Prostate gland (tissue), 2 donors: ENCODE results near the gene SGSM2. TPM values are rescaled to one million over a fixed set of nuclear protein-coding genes. Genes with fewer than 3 reads are reported as not detected.

ENCODE experiments used
- DNase-seq: peaks from one replicate; pipeline ENCODE4 v3.0.0-alpha.2; 2019; ENCODE audit warnings: low spot score
- H3K27ac ChIP-seq, 2 donors: fragments of 200-600 bp; sonication (generic); 2 replicates each; pipeline ENCODE4 v1.5.1; 2017 to 2019
- H3K27me3 ChIP-seq: fragments of 200-600 bp; sonication (generic); replicated peaks from 2 replicates; pipeline ENCODE4 v1.5.1; 2019; ENCODE audit not compliant: insufficient read depth
- H3K36me3 ChIP-seq, 2 donors: fragments of 200-600 bp; sonication (generic); 1 replicate in 1 of 2; 2 replicates in 1 of 2; pipeline versions ENCODE4 v1.5.1 to v1.8.1; 2017 to 2019
- H3K4me1 ChIP-seq: fragments of 200-600 bp; sonication (generic); replicated peaks from 2 replicates; pipeline ENCODE4 v1.5.1; 2019
- H3K4me3 ChIP-seq, 2 donors: fragments of 200-600 bp; sonication (generic); 2 replicates each; pipeline ENCODE4 v1.5.1; 2017 to 2019
- H3K9me3 ChIP-seq: fragments of 200-600 bp; sonication (generic); 2 replicates; pipeline ENCODE4 v1.5.1; 2017
- POLR2A ChIP-seq: fragments of 450-650 bp; IDR thresholded peaks from one replicate; pipeline ENCODE4 v1.6.1; 2016; ENCODE audit warnings: antibody characterized with exemption, mild to moderate bottlenecking
- POLR2AphosphoS5 ChIP-seq: sonication (generic); formaldehyde crosslinking; IDR thresholded peaks from one replicate; pipeline ENCODE4 v1.6.1; 2017; ENCODE audit warnings: antibody characterized with exemption
- WGBS: methylation state at CpG from one replicate; pipeline ENCODE4 v1.1.5; 2018; 5-methylcytosine and 5-hydroxymethylcytosine counted together
- intact Hi-C: fragments of 100-400 bp; cut with DNase I; formaldehyde crosslinking; loops from one replicate; pipeline ENCODE4 v1.14.2; 2022
- total RNA-seq, 2 donors: library from RNA; depleted of rRNA; stranded (reverse); fragments of >200 nt; gene quantifications; one replicate each; pipeline ENCODE4 v1.1.0, GENCODE V29; 2016
- TF ChIP-seq, protein P1 (sequence below), 4 experiments: fragments of 200-600 bp in 2 of 4; fragments of 450-650 bp in 2 of 4; sonication (generic) in 2 of 4; IDR thresholded peaks; 1 replicate in 3 of 4; 2 replicates in 1 of 4; pipeline ENCODE4 v1.5.1; 2016 to 2019; ENCODE audit warnings: antibody characterized with exemption in 4 of 4, mild to moderate bottlenecking in 2 of 4, moderate library complexity in 2 of 4

Gene SGSM2
- total RNA-seq, 2 donors from 2014 or later: 118 to 172 TPM

GRCh38 chr17:2379489-2380225 lies 42.4 kb downstream of the SGSM2 start:
- peaks cover 16% of the 10 kb centered on the region for H3K4me1 ChIP-seq
- intact Hi-C loops: no loop called here
- DNase-seq: no peak
- H3K4me3 ChIP-seq: no peak overlapping the region
- no peaks in the 10 kb centered on the region for H3K9me3 ChIP-seq
- no peaks in the 10 kb centered on the region for H3K36me3 ChIP-seq
- TF ChIP-seq POLR2A (no peak), POLR2AphosphoS5 (no peak)
- TF ChIP-seq, protein P1, sequence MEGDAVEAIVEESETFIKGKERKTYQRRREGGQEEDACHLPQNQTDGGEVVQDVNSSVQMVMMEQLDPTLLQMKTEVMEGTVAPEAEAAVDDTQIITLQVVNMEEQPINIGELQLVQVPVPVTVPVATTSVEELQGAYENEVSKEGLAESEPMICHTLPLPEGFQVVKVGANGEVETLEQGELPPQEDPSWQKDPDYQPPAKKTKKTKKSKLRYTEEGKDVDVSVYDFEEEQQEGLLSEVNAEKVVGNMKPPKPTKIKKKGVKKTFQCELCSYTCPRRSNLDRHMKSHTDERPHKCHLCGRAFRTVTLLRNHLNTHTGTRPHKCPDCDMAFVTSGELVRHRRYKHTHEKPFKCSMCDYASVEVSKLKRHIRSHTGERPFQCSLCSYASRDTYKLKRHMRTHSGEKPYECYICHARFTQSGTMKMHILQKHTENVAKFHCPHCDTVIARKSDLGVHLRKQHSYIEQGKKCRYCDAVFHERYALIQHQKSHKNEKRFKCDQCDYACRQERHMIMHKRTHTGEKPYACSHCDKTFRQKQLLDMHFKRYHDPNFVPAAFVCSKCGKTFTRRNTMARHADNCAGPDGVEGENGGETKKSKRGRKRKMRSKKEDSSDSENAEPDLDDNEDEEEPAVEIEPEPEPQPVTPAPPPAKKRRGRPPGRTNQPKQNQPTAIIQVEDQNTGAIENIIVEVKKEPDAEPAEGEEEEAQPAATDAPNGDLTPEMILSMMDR (IDR thresholded peaks at IDR 0.05): no peak
- 80% methylated on average over 22 of the region's 25 CpGs for WGBS
- no peaks in the 10 kb centered on the region for H3K27me3 ChIP-seq
- peak overlapping the region; percentile 28 to 29 for H3K27ac ChIP-seq

DNA sequence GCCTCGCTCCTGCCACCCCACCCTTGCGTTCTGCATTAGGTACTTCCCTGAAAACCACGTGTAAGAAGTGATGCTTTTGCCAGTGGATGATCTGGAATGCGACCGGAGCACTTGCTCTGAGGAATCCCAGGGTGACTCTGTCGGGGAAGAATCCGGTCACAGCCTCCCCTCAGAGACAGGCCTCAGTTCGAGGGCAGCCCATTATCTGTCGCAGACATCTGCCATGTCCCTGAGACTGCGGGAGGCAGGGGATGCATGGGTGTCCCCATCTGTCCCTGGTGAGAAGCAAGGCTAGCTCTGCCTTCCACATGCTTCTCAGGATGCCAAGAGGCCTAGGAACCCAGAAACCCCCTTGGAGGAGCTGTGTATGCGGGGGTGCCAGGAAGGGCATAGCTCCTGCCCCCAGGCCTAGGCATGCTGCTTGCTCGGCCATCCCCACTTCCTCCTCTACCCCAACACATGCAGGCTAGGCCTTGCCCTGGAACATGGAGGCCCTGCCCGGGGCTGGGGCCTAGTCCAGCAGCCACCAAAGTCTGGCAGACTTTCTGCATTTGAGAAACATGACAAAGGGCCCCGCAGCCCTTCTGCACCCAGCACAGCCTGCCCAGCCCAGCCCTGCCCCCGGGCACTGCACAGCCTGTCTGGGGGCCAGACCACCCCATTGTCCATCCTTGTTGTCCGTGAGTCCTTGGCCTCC lies 43.1 kb downstream of the SGSM2 start:
- peaks cover 13% of the 10 kb centered on the region for H3K4me1 ChIP-seq
- TF ChIP-seq, protein P1 (IDR thresholded peaks at IDR 0.05): no peak
- TF ChIP-seq POLR2AphosphoS5 (no peak), POLR2A (no peak)
- no peaks in the 10 kb centered on the region for H3K36me3 ChIP-seq
- H3K27ac ChIP-seq: peak overlapping the region; percentile 28 to 29
- intact Hi-C loops: no loop called here
- no peaks in the 10 kb centered on the region for H3K27me3 ChIP-seq
- H3K9me3 ChIP-seq: no peaks in the 10 kb centered on the region
- 52% methylated on average over 12 of the region's 16 CpGs for WGBS
- H3K4me3 ChIP-seq: no peak overlapping the region
- DNase-seq: no peak

GRCh38 chr17:2380950-2381649 lies 43.8 kb downstream of the SGSM2 start:
- H3K36me3 ChIP-seq: no peaks in the 10 kb centered on the region
- no peaks in the 10 kb centered on the region for H3K27me3 ChIP-seq
- H3K4me1 ChIP-seq: peaks cover 13% of the 10 kb centered on the region
- no peak overlapping the region for H3K4me3 ChIP-seq
- DNase-seq: no peak
- H3K9me3 ChIP-seq: no peaks in the 10 kb centered on the region
- intact Hi-C loops: no loop called here
- peak overlapping the region; percentile 28 to 29 for H3K27ac ChIP-seq
- TF ChIP-seq POLR2AphosphoS5: peak; percentile 15
- TF ChIP-seq, protein P1 (IDR thresholded peaks at IDR 0.05): no peak
- 72% methylated on average over 15 of the region's 15 CpGs for WGBS

DNA sequence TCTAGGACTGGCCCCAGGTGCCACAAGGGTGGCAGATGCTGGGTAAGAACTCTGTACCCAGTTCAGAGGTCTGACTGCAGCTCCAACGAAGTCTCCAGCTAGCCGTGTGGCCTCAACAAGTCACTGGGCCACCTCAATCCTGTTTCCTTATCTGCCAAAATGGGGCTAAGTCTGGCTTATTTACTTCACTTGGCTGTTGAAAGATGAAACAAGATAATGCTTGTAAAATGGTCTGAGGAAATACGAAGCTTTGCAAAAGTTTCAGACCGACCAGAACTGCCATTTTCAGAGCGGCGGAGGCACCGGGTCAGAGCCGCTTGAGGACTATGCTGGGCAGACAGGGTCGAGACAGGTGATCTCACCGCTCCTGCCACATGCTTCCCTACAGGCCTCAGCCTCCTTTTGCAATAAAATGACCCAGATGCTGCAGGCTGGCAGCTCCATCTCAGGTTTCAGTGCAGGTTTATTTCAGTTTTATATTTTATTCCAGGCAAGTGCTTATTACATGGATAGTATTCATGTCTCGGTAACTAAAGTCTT lies 46.4 kb downstream of the SGSM2 start:
- peaks cover 10 to 12% of the 10 kb centered on the region in 2 donors for H3K36me3 ChIP-seq
- H3K4me3 ChIP-seq: no peak overlapping the region
- no peaks in the 10 kb centered on the region for H3K27me3 ChIP-seq
- H3K9me3 ChIP-seq: no peaks in the 10 kb centered on the region
- DNase-seq: no peak
- intact Hi-C loops: no loop called here
- H3K4me1 ChIP-seq: peaks cover 13% of the 10 kb centered on the region
- peak overlapping the region; percentile 78 to 81 for H3K27ac ChIP-seq
- WGBS: 29% methylated on average over 11 of the region's 11 CpGs
- TF ChIP-seq, protein P1 (IDR thresholded peaks at IDR 0.05): no peak
- TF ChIP-seq POLR2AphosphoS5: peak; percentile 41
